Stomach smooth muscle (tissue), 2 donors: Measurements from ENCODE around the gene PBX1.

Experiments
- H3K27ac ChIP-seq: one replicate; pipeline ENCODE4 v1.7.0; 2013; ENCODE audit warnings: mild to moderate bottlenecking, low read length, inconsistent platforms
- H3K27me3 ChIP-seq, 2 donors: one replicate each; pipeline ENCODE4 v1.7.0; 2013; ENCODE audit warnings: low read length in 2 of 2; ENCODE audit not compliant: insufficient read depth in 2 of 2, control insufficient read depth in 1 of 2
- H3K36me3 ChIP-seq, 2 donors: one replicate each; pipeline ENCODE4 v1.7.0; 2013; ENCODE audit warnings: low read length in 2 of 2; ENCODE audit not compliant: control insufficient read depth in 2 of 2, insufficient read depth in 2 of 2
- H3K4me1 ChIP-seq: one replicate; pipeline ENCODE4 v1.7.0; 2013; ENCODE audit warnings: low read length; ENCODE audit not compliant: control insufficient read depth, insufficient read depth
- H3K4me3 ChIP-seq, 2 donors: one replicate each; pipeline ENCODE4 v1.7.0; 2013; ENCODE audit warnings: low read length in 2 of 2
- H3K9ac ChIP-seq, 2 donors: one replicate each; pipeline ENCODE4 v1.7.0; 2013; ENCODE audit warnings: low read length in 2 of 2, mild to moderate bottlenecking in 1 of 2
- H3K9me3 ChIP-seq, 2 donors: one replicate each; pipeline ENCODE4 v1.7.0; 2013; ENCODE audit warnings: low read length in 2 of 2; ENCODE audit not compliant: control insufficient read depth in 2 of 2
- donor health status: healthy.
- donor health status: Pancreatic carcinoma.

The PBX1 gene

DNA sequence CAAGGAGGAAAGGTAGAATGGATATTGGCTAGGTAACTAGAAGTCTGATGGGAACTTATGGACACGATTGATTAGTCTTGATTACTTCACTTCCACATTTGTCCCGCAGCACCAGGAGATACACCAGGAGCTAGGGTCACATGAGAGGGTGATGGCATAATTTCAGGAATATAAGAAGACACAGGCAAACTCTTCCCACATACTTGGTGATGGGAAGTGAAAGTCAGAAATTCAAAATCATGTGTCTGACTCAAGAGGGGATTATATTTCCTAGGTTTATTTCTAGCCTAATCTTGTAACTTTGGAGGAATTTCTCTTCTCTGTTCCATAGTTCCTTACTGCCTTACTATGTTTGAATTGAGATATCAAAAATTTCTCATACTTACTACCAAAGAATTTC, 185.0 kb downstream of the PBX1 start:
- Histone ChIP-seq H3K36me3 (no peaks in the 10 kb centered on the region), H3K27ac (no peak overlapping the region), H3K4me3 (no peak overlapping the region), H3K4me1 (peaks cover 3% of the 10 kb centered on the region), H3K9me3 (no peaks in the 10 kb centered on the region), H3K9ac (no peak overlapping the region), H3K27me3 (no peaks in the 10 kb centered on the region)

DNA sequence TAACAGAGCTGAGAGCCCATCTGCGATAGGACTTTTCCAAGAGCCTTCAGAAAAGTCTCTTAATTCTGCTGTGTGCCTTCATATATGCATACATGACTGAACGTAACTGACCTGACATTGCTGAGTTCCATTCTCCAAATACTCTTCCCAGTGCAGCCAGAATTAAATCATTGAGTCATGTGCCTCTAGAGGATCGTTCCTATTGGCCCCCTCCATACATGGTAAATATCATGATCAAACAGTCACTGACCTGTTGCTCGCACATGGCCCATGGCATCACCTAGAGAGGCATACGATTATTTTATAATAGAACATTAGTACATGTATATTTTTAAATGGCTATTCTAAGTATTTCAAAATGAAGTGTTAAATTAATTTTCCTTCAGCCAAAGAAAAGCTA, 186.8 kb downstream of the PBX1 start:
- Histone ChIP-seq H3K27ac (no peak overlapping the region), H3K27me3 (no peaks in the 10 kb centered on the region), H3K36me3 (no peaks in the 10 kb centered on the region), H3K9ac (no peak overlapping the region), H3K4me1 (peaks cover 6% of the 10 kb centered on the region), H3K9me3 (no peaks in the 10 kb centered on the region), H3K4me3 (no peak overlapping the region)

DNA sequence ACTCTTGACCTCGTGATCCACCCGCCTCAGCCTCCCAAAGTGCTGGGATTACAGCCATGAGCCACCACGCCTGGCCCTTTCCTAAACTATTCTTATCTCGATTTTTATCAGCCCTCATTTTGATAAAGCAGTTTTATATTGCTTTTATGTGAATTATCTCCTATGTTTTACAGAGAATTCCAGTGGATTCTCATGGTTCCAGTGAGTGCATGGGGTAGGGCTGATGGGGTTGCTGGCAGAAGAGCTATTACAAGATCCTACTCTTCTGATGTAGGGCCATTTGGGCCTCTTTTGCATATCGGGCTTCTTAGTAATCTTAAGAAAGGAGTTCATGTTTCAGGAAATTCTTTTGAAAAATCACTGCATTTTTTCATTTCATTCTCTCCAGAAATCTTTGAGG, 187.6 kb downstream of the PBX1 start:
- Histone ChIP-seq H3K27me3 (no peaks in the 10 kb centered on the region), H3K4me1 (peaks cover 6% of the 10 kb centered on the region), H3K9ac (no peak overlapping the region), H3K9me3 (no peaks in the 10 kb centered on the region), H3K4me3 (no peak overlapping the region), H3K36me3 (no peaks in the 10 kb centered on the region), H3K27ac (peak overlapping the region; percentile 2)

DNA sequence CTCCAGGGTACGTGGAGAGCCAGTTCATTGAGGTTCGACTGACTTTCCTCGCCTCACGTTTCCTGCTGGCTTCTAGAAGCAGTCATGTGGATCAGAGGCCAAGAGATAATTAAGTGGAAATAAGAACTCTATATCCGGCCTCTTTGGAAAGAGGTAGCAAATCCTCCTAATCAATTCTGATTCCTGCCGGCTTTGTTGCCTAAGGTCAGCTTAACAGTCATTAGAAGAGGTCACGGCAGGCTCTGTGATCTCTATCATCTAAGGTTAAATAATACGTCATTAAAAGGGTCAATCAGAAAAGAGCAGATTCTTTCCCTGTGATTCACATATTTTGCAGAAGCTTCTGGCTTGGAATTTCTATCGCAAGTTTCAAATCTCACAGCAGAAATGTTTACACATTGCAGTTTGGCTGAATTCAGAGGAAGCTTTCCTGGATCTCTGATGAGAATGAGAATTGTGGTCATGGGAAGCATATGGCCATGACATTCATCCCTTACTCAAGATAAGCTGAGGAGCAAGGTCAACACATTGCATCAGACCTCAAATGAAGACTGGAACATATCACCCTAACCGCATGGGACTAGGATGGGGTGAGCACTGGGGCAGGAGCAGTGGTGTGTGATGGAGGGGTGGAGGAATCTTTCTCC, 189.4 kb downstream of the PBX1 start:
- no peak overlapping the region for H3K4me3 ChIP-seq
- H3K27me3 ChIP-seq, result no peaks in the 10 kb centered on the region
- no peaks in the 10 kb centered on the region for H3K36me3 ChIP-seq
- H3K27ac ChIP-seq, result peak overlapping the region; percentile 42
- no peaks in the 10 kb centered on the region for H3K9me3 ChIP-seq
- H3K4me1 ChIP-seq, result peaks cover 13% of the 10 kb centered on the region
- H3K9ac ChIP-seq, result no peak overlapping the region

DNA sequence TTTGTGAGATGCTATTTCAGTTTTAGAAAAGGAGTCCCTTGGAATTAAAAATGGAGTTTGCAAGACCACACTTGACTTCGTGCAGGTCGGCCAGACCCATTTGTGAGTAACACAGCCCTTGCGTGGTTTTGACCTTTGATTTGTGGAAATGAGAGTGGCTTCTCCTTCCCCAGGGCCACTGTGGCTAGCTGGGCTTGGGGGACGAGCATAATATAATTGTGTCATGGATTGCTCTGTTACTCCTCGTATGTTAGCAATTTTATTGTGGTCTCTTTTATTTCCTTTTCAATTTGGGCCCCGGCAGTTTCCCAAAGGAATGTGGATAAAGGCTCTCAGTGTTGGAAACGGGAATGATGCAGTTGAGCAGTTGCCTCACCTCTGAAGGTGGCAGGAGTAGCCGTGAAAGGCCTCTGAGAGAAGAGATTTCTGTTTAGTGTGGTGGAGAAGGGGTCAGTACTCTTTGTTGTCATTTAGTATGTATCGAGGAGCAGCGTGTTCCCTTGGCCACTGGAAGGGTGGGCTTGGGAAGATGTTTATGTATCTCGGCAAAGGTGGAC, 194.6 kb downstream of the PBX1 start:
- Histone ChIP-seq H3K9ac (peak overlapping the region; percentile 68 to 71), H3K4me1 (peaks cover 37% of the 10 kb centered on the region), H3K36me3 (no peaks in the 10 kb centered on the region), H3K27me3 (no peaks in the 10 kb centered on the region), H3K27ac (peak overlapping the region; percentile 88), H3K9me3 (no peaks in the 10 kb centered on the region), H3K4me3 (peak overlapping the region; percentile 61 to 69)

DNA sequence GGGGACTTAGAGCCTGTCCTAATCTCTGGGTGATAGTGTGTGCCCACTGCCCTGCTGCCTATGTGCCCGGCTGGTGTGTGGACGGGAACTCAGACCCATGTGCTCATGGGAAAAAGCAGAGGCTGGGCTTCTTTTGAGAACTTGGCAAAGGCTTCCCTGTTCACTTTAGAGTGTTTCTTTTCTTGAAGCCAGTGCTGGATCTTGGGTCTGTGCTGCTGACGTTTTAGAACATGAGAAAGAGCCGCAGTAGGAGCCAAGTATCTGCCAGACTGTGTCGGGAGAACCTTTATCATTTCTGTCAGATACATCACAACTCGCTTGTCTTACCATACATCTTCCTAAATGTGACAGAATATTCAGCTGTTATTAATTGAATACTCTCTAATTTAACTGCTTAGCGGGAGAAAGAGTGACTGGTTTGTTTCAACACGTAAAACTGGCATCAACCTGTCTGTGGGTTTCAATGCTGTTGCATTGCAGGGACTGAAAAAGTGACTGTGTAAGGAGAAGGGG, 195.2 kb downstream of the PBX1 start:
- Histone ChIP-seq H3K27me3 (no peaks in the 10 kb centered on the region), H3K4me3 (peak overlapping the region; percentile 61 to 69), H3K4me1 (peaks cover 41% of the 10 kb centered on the region), H3K36me3 (no peaks in the 10 kb centered on the region), H3K9ac (peak overlapping the region; percentile 68 to 71), H3K9me3 (no peaks in the 10 kb centered on the region), H3K27ac (peak overlapping the region; percentile 88)

DNA sequence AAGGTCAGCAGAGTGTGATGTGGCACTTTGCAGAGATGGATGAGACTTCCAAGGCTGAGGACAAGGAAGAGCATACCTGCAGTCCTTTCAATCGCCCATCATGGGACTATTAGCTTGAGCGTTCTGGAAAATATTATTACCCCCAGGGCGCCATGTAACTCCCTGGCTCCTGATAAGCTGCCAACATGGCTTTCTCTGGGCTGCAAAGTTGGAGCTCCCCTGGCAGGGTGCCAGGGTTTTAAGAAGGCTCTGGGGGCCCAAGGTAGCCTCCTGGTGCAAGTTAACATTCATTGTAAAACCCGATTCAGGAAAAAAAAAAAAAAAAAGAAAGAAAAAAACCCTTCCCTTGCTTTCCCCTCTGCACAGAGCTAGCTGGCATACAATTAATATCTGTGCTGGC, 196.7 kb downstream of the PBX1 start:
- H3K4me3 ChIP-seq, result peak overlapping the region in 1 of 2 donors; percentile 57
- no peaks in the 10 kb centered on the region for H3K27me3 ChIP-seq
- H3K27ac ChIP-seq, result peak overlapping the region; percentile 88
- no peaks in the 10 kb centered on the region for H3K36me3 ChIP-seq
- H3K9ac ChIP-seq, result peak overlapping the region in 1 of 2 donors; percentile 21
- H3K4me1 ChIP-seq, result peaks cover 48% of the 10 kb centered on the region
- no peaks in the 10 kb centered on the region for H3K9me3 ChIP-seq

DNA sequence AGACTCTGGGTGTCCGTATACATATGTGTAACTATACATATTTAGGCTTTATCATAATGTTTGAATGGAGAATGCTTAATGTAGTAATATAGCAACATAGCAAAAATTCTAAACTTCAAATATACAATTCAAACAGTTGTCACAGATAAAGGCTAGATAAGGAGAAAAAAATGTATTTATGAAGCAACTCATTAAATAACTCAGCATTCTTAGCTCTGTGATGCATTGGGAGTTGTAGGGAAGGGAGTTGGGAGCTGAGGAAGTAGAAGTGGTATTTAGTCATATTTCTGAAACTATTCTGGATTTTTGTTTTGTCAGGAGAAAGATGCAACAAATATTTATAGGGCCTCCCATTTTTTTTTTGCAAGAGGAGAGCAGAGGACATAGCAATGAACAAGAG, 197.8 kb downstream of the PBX1 start:
- Histone ChIP-seq H3K9ac (no peak overlapping the region), H3K4me1 (peaks cover 49% of the 10 kb centered on the region), H3K9me3 (no peaks in the 10 kb centered on the region), H3K27ac (no peak overlapping the region), H3K36me3 (no peaks in the 10 kb centered on the region), H3K4me3 (no peak overlapping the region), H3K27me3 (no peaks in the 10 kb centered on the region)

DNA sequence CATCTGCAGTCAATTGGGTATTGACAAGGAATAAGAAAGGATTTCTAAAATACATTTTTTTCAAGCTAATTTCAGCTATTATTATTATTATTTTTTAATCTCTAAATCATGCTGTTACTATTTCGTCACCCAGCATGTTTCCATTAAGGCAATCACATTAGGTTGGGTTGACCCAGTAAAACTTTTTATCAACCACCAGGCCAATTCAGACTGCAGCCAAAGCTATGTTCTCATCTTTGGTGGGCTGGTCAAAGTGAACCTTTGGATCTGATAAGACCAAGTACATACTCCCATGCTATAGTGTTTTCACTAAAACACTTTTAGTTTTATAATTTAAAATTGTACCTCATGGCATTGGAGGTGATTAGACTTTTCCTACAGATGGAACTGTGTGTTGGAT, 198.6 kb downstream of the PBX1 start:
- Histone ChIP-seq H3K4me3 (no peak overlapping the region), H3K4me1 (peaks cover 48% of the 10 kb centered on the region), H3K36me3 (no peaks in the 10 kb centered on the region), H3K27me3 (no peaks in the 10 kb centered on the region), H3K9ac (no peak overlapping the region), H3K9me3 (no peaks in the 10 kb centered on the region), H3K27ac (no peak overlapping the region)

DNA sequence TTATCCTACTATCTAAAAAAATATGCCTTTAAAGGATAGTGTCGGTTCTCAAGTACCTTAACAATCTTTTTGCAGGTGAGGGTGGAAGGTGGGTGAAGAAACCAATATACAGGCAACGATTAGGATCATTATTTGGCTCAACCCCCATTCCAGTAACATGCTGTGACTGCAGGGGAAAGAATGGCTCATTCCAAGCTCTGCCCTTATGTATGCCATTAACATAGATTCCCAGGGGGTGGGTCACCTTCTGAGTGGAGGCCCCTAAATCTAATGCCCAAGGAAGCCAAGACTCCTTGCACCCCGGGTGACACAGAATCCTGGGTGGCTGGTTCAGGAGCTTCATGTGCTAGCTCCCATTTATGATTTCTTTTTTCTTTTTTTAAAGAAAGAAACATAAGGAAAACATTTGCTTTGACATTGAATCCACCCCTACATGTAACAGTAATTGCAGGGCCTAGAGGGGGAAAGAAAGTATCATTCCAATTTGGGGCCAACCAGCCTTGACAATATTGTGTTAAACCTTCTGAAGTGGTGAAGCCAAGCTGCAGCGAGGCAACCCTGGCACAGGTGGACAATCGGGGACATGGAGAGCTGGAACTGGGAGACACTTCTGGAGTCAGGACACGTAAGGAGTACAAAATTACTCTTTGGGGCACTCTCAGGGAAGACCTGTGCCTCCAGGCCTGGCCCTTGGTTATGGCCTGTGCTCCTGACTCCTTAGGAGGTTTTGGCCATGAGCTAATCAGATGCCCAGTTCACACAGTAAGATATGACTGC, 200.3 kb downstream of the PBX1 start:
- Histone ChIP-seq H3K4me3 (peak overlapping the region in 1 of 2 donors; percentile 9), H3K27ac (peak overlapping the region; percentile 56), H3K9me3 (no peaks in the 10 kb centered on the region), H3K9ac (no peak overlapping the region), H3K4me1 (peaks cover 33% of the 10 kb centered on the region), H3K27me3 (no peaks in the 10 kb centered on the region), H3K36me3 (no peaks in the 10 kb centered on the region)
